Effector memory CD4-positive, alpha-beta T cell (primary cell): ENCODE results near the gene SNTB2.

Experiments used
- DNase-seq, 3 donors: peaks; one replicate each; pipeline ENCODE4 v3.0.0-alpha.2; 2020
- H3K27ac ChIP-seq: 2 replicates; pipeline ENCODE4 v1.7.0; 2013; ENCODE audit warnings: mild to moderate bottlenecking, low read length, moderate library complexity; ENCODE audit not compliant: insufficient read depth, poor library complexity, severe bottlenecking
- H3K27me3 ChIP-seq: replicated peaks from 2 replicates; pipeline ENCODE4 v1.7.0; 2013; ENCODE audit warnings: mild to moderate bottlenecking, low read length; ENCODE audit not compliant: insufficient read depth, control insufficient read depth, poor library complexity, severe bottlenecking
- H3K36me3 ChIP-seq: 2 replicates; pipeline ENCODE4 v1.7.0; 2013; ENCODE audit warnings: mild to moderate bottlenecking, low read length, moderate library complexity; ENCODE audit not compliant: control insufficient read depth, insufficient read depth
- H3K4me1 ChIP-seq: 2 replicates; pipeline ENCODE4 v1.7.0; 2013; ENCODE audit warnings: low read length, mild to moderate bottlenecking; ENCODE audit not compliant: control insufficient read depth, insufficient read depth, poor library complexity, severe bottlenecking
- H3K4me3 ChIP-seq: 2 replicates; pipeline ENCODE4 v1.7.0; 2013; ENCODE audit warnings: low read length, low read depth, mild to moderate bottlenecking; ENCODE audit not compliant: insufficient read depth, poor library complexity, severe bottlenecking
- H3K9me3 ChIP-seq: 2 replicates; pipeline ENCODE4 v1.7.0; 2013; ENCODE audit warnings: mild to moderate bottlenecking, low read length, moderate library complexity; ENCODE audit not compliant: control insufficient read depth

Gene SNTB2

DNA sequence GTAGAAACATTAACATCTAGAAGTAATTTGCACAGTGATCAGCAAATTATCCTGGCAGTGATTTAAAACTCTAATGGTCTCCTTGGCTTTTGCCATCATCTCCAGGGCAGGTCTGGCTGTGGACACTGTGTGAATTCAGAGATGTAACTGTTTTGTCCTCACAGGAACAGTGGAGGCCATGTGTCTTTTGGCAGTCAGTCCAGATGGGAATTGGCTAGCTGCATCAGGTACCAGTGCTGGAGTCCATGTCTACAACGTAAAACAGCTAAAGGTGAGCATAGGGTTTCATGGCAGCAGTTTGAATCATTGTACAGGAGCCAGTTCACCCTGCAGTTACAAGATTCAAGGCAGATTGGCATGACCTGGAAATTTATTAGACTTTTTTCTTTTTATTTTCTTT, 26.8 kb upstream of the SNTB2 start:
- DNase-seq, result no peak
- Histone ChIP-seq H3K36me3 (peaks cover 56% of the 10 kb centered on the region), H3K4me1 (no peaks in the 10 kb centered on the region), H3K27ac (no peak overlapping the region), H3K4me3 (no peak overlapping the region), H3K27me3 (no peaks in the 10 kb centered on the region), H3K9me3 (no peaks in the 10 kb centered on the region)

DNA sequence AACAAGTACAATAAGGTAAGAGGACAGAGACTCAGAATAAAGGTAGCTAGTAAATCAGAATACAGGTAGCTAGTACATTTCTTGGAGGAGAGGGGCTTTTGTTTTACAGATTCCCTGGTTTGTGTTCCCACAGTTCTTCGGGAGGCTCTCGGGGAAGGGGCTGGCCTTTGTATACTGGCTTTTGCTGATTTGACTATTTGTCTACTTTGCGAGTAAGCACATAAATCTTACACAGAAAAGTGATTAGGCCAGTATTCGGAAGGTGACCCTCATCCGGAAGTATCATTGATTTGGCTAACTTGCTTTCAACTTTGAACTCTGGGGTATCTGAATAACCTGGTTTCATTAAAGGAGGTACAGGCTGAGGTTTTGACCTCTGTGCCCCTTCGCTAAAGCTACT, 21.4 kb upstream of the SNTB2 start:
- H3K27ac ChIP-seq, result no peak overlapping the region
- no peak for DNase-seq
- no peaks in the 10 kb centered on the region for H3K27me3 ChIP-seq
- no peak overlapping the region for H3K4me3 ChIP-seq
- H3K36me3 ChIP-seq, result peaks cover 52% of the 10 kb centered on the region
- no peaks in the 10 kb centered on the region for H3K9me3 ChIP-seq
- peaks cover 18% of the 10 kb centered on the region for H3K4me1 ChIP-seq

DNA sequence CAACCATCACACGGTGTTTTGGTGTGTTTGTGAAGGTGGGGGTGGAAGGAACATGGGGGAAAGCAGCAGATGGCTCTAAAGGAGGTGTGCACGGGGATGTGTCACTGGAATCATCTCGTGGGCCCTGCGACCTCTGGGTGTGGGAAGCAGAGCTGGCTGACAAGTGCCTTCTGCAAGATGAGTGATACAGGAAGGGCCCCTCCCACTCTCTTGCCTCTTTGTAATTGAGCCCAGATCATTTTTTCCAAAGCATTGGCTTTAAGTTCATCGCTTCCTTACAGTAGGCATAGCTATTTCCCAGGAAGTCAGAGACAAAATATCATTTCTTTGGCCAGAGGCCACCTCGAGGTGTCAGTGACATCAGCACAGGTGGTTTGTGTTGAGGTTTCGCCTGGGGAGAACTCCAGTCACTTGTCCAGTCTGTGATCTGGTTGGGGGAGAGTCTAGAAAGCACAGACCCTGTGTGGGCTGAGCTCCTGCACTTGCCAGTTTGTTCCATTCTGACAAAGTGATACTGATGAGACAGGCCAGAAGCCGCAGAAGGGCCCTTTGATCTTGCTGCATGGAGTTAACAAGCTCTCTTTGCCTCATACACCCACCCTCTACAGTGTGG, 20.6 kb upstream of the SNTB2 start:
- no peak for DNase-seq
- no peak overlapping the region for H3K4me3 ChIP-seq
- no peaks in the 10 kb centered on the region for H3K27me3 ChIP-seq
- H3K36me3 ChIP-seq, result peaks cover 46% of the 10 kb centered on the region
- H3K4me1 ChIP-seq, result peaks cover 18% of the 10 kb centered on the region
- H3K9me3 ChIP-seq, result no peaks in the 10 kb centered on the region
- H3K27ac ChIP-seq, result no peak overlapping the region

DNA sequence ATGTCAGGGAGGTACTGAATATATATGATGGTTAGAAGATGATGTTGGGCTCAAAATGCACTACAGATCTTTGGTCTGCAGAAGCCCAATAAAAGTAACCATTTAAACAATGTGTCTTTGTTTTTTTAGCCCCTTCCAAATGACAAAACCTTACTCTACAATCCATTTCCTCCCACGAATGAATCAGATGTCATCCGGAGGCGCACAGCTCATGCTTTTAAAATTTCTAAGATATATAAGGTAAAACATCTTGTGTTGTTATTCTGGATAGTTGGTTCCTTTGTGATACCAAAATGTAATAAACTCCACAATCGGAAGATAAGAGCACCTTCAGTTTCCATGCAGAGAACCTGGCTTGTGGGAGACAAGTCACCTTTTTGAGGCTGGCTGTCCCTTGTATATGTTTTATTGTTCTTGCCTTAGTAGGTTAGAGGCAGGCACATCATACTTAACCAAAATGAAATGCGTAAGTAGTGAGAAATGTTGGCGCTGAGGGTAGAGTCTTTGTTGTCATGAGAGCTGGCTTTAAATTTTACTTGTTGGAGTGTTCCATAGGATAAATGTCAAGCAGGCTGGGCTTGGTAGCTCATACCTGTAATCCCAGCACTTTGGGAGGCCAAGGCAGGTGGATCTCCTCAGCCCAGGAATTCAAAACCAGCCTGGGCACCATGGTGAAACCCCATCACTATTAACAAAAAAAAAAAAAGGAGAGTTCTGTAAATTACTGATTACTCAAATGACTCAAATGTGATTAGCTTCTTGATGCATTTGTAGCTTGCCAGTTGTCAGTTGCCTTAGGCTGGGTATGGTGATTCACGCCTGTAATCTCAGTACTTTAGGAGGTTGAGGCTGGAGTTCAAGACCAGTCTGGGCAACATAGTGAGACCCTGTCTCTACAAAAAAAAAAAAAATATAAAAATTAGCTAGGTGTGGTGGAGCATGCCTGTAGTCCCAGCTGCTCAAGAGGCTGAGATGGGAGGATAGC, 19.7 kb upstream of the SNTB2 start:
- peaks cover 18% of the 10 kb centered on the region for H3K4me1 ChIP-seq
- peaks cover 43% of the 10 kb centered on the region for H3K36me3 ChIP-seq
- H3K27ac ChIP-seq, result no peak overlapping the region
- DNase-seq, result no peak
- H3K9me3 ChIP-seq, result no peaks in the 10 kb centered on the region
- no peak overlapping the region for H3K4me3 ChIP-seq
- no peaks in the 10 kb centered on the region for H3K27me3 ChIP-seq

DNA sequence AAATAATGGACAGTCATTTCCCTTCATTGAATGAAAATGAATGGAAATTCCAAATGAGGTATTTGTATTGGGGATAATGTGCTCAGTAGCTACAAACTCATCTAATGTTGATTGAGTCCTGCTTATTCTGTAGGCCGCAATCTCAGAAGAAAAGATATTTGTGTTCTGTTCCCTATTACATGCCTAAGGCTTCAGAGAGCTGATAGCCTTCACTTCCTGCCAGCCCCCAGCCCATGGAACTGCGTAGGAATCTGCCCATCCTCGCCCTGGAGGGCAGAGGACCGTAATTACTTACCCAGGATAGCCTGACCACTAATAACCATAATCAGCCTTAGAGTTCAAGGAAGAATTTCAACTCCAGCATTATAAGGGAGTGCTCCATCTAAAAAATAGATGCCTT, 17.9 kb upstream of the SNTB2 start:
- no peak overlapping the region for H3K4me3 ChIP-seq
- DNase-seq, result no peak
- H3K36me3 ChIP-seq, result peaks cover 32% of the 10 kb centered on the region
- H3K4me1 ChIP-seq, result peaks cover 18% of the 10 kb centered on the region
- H3K9me3 ChIP-seq, result no peaks in the 10 kb centered on the region
- no peaks in the 10 kb centered on the region for H3K27me3 ChIP-seq
- no peak overlapping the region for H3K27ac ChIP-seq

DNA sequence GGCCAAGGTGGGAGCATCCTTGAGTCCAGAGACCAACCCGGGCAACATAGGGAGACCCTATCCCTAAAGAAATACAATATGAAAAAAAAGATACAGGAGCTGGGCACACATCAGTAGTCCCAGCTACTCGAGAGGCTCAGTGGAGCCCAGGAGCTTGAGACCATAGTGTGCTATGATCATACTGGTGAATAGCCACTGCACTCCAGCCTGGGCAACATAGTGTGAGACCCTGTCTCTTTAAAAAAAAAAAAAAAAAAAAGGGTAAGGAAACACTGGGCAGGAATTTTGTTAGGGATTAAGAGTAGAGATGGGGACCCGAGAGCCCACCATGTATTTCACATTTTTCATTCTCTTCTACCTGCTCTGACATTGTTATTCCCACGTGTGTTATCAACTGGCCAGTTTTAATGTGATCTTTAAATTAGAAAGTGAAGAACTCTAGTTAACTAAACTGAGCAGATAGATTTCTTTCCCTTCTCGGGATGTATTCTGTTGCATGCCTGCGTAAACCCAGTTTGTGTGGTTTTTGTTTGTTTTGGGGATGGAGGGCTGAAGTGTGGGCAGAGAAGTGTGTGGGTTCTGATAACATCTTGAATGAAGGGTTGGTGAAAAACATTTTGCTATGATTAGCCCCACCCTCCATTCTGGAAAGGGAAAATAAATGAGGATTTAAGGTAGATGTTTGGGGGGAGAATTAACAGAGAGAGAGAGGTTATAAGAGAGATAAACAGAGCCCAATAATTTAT, 17.2 kb upstream of the SNTB2 start:
- DNase-seq, result no peak
- Histone ChIP-seq H3K9me3 (no peaks in the 10 kb centered on the region), H3K4me1 (peaks cover 18% of the 10 kb centered on the region), H3K27ac (no peak overlapping the region), H3K36me3 (peaks cover 32% of the 10 kb centered on the region), H3K4me3 (no peak overlapping the region), H3K27me3 (no peaks in the 10 kb centered on the region)

DNA sequence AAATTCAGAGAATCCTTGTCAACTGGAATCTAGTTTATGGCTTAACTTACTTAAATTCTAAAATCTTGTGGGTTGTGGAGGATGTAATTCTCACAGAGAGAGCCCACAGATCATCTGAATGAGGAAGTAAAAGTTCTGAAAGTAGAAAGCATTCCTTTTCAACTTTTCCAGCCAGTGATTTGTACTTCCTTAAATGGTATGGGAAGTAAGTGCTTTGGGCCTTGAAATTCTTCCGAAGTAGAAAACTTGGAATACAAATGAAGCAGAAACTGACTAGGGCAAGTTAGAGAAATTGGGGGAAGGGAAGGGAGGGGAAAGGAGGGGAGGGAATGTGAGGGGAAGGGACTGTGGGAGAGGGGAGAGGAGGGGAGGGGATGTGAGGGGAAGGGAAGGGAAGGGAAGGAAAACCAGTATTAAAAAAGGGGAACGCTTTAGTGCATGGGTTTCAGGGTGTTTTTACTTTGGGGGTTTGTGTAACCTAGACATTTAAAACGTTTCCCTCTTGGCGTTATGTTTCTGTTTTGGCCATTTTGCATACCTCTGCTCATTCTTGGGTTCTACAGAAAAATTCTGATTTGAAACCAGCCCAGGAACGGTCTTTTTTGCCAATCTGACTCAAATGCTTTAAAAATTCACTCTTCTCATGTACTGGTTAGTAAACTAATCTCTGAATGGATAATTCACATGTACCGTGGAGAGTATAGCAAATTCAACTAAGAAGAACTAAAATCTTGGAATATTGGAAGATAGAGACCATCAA, 15.5 kb upstream of the SNTB2 start:
- Histone ChIP-seq H3K27ac (no peak overlapping the region), H3K4me1 (peaks cover 9% of the 10 kb centered on the region), H3K9me3 (no peaks in the 10 kb centered on the region), H3K27me3 (no peaks in the 10 kb centered on the region), H3K36me3 (peaks cover 21% of the 10 kb centered on the region), H3K4me3 (no peak overlapping the region)
- DNase-seq, result no peak

DNA sequence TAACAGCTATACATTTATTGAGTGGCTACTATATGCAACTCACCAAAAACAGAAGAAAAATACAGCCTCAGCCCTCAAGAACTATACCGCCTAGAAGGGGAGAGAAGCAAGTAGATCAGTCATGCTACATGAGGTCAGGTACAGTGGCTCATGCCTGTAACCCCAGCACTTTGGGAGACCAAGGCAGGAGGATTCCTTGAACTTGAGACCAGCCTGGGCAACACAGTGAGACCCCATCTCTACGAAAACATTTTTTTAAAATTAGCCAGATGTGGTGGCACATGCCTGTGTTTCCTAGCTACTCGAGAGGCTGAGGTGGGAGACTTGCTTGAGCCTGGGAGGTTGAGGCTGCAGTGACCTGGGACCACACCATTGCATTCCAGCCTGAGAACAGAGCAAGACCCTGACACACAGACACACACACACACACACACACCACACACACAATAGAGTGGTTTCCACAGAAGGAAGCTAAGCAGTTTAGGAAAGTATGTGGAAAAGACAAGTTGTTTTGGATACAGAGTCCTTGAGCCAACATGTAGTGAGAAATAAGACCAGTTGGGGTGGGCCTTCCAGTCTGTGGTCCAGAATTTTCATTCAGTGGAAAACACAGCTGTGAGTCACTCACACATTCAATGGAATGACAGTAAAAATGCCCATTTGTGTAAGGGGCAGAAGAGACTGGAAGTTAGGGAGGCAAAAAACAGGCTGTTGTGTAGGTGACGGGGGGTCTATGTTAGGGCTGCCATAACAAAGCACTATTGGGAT, 10.7 kb upstream of the SNTB2 start:
- Histone ChIP-seq H3K27me3 (no peaks in the 10 kb centered on the region), H3K4me3 (no peak overlapping the region), H3K9me3 (no peaks in the 10 kb centered on the region), H3K4me1 (no peaks in the 10 kb centered on the region), H3K27ac (no peak overlapping the region), H3K36me3 (no peaks in the 10 kb centered on the region)
- DNase-seq, result no peak

DNA sequence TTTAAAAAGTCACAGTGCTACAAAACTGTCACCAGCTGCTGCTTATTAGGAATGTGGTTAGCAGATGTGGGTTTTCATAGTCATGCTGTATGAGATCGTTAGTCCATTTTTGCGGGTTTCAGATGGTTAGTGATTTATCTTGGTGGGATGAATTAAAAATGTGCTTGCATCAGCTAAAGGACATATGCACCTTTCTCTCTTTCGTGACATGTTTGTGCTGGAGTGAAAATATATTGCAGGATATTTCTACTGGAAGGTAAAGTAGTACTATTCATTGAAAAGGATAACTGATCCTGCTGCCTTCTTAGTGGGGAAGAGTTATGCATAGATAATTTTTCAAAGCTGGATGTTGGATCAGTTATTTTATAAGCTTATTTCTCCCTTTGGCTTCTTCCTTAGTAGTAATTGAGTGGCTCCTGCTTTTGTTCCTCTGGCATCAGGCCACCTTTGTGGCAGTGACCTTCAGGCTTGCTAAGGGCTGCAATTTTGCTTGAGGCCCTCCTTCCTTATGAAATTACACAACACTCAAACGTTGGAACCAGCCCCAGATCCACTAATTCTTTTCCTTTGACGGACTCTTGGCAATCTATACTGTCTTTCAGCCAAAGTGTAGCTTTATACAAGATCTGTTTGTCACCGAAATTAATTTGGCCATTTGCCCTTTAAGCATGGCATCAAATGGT, 7.5 kb upstream of the SNTB2 start:
- no peak for DNase-seq
- H3K27ac ChIP-seq, result no peak overlapping the region
- no peaks in the 10 kb centered on the region for H3K36me3 ChIP-seq
- H3K4me3 ChIP-seq, result no peak overlapping the region
- no peaks in the 10 kb centered on the region for H3K9me3 ChIP-seq
- H3K4me1 ChIP-seq, result no peaks in the 10 kb centered on the region
- no peaks in the 10 kb centered on the region for H3K27me3 ChIP-seq
